GM13976 (cell line): ENCODE results near the gene CASP1.
"Not testable (repeated sequence)": the region's sequence is repeated elsewhere in the genome, so short reads cannot be mapped to it uniquely, and the experiment has no call there.

Experiments used
- DNase-seq: peaks from one replicate; pipeline ENCODE4 v3.0.0; 2012; ENCODE audit warnings: low spot score
- CTCF ChIP-seq: IDR thresholded peaks from 2 replicates; pipeline ENCODE4 v1.5.1; 2012; ENCODE audit warnings: borderline replicate concordance, mild to moderate bottlenecking; ENCODE audit not compliant: insufficient read depth; ENCODE audit errors: extremely low read depth, missing control alignments, control extremely low read depth
- in situ Hi-C: fragments of 300-500 bp; cut with MboI; formaldehyde crosslinking; loops from one replicate; pipeline ENCODE4 v1.12.0; 2022; ENCODE audit warnings: low sequenced_read_pairs, mixed read lengths, inconsistent platforms; ENCODE audit not compliant: unreplicated experiment

Gene CASP1

GRCh38 chr11:105042178-105042577 lies 7.2 kb upstream of the CASP1 start:
- in situ Hi-C loops: no loop called here
- no peak for DNase-seq
- TF ChIP-seq CTCF: no peak

DNA sequence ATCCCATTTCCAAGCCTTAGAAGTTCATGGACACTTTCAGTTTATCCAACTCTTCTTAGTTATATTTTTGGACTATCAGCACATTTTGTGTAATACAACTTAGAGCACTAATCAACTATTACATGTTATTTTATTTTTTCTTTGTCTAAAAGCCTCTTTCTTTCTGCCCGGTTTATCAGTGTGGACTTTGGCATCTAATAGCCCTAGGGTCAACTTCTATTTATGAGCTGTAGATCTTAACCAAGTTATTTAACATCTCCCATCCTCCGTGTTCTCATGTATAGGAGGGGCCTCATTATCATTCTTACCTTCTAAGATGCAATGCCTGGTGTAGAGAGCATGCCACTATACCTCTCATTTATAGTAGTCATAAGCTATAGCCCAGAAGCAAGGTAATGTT lies 5.8 kb upstream of the CASP1 start:
- no peak for DNase-seq
- TF ChIP-seq CTCF: no peak
- in situ Hi-C loops: no loop called here

- in situ Hi-C loops, DNase-seq: not testable (repeated sequence)
Measured at GRCh38 chr11:105034388-105034787, 556 bp downstream of the CASP1 start.

DNA sequence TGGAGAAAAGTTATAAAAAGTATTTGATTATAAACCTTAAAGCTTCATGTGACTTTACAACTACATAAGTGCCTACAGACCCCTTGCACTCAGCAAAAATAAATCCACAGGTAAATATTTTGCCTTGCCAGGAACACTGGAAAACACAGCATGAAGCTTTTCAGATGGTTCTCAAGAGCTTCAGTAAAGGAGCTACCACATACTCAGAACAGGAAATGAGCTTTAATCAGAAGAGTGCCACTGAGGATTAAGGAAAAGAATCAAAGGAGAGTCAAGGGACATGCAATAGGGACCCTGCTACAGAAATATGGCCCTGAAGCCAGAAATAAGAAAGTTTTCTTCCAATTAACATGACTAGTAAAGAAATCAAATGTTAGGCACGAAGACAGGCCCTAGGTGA lies 1.2 kb downstream of the CASP1 start:
- DNase-seq: no peak
- no peak for TF ChIP-seq CTCF
- in situ Hi-C loops: no loop called here

DNA sequence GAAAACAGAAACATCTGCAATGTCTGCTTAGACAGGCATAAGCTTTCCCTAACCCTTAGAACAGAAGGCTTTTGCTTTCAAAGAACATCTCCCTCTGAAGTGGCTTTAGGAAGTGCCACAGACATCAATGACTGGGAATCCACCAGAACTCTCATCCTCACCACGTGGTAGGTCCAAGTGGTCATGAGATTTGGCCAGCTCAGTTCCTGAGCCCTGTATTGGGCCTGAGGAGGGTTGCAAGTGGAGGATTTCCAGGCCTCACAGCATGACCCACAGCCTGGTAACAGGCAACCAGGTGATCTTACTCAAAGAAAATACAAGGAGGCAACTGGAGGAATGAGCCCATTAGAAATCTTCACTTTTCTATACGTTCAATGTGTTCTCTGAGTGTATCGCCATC lies 1.6 kb downstream of the CASP1 start:
- in situ Hi-C loops: no loop called here
- TF ChIP-seq CTCF: no peak
- DNase-seq: no peak

- DNase-seq: no peak
- in situ Hi-C loops: no loop called here
- TF ChIP-seq CTCF: no peak
Measured at GRCh38 chr11:105032495-105032894, 2.4 kb downstream of the CASP1 start.

DNA sequence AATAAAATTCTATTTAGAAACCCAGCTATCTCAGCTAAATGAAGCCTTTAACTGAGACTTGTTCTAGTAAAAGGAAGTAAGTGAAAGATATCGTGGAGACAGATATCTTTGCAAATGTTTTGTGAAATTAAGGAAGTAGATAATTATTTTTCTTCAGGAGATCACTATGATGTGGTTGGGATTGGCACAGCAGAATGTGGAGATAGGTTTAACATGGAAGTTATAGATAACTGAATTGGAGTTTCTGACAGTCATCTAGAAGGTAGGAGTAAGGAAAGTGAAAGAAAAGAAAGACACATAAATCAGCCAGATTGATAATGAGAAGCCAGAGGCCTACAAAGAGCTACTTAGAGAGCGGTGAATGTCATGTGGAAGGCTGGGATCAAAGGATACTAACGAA lies 7.3 kb downstream of the CASP1 start:
- no peak for DNase-seq
- in situ Hi-C loops: no loop called here
- no peak for TF ChIP-seq CTCF

GRCh38 chr11:105024394-105024793 lies 10.6 kb downstream of the CASP1 start:
- in situ Hi-C loops: no loop called here
- no peak for DNase-seq
- TF ChIP-seq CTCF: no peak
